ENCODE results near the gene CRIP1.

CRIP1 gene

DNA sequence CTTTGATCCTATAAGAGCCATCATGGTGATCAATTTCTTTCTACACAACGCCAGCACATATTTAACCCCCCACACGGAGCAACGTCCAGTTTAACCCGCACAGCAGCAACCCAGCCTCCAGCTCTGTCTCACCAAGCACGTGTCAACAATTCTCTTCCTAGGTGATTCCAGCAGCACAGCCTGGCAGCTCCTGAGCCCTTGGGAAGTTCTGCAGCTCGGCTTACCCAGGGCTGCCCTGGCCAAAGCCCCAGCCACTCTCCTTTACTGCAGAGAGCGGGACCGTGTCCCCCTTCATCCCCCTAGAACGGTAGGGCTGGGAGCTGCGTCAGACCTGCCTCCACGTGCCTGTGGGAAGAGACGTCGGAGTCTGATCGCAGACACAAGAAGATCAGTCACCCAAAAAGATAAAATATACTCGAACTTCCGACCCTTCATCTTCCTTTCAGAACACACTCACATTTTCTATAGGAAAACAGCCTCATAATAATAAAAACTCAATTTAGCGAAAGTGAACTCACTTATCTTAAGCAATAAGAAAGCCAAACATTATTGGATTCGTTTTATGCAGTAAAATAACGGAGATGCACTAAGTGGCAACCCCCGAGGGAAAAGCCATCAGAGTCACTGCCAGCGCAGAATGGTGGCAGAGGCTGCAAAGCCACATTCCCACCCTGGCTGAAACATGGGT is 47.3 kb downstream of the CRIP1 start:
- Histone ChIP-seq H3K9me2 (replicated peaks; ENCODE audit: low read depth, low read length) (no peaks in the 10 kb centered on the region), H3K4me2 (ENCODE audit: low read depth, low read length, poor library complexity, severe bottlenecking) (no peak overlapping the region), H3K9me3 (ENCODE audit: insufficient read depth, low read depth, low read length) (no peaks in the 10 kb centered on the region), H3K27me3 (ENCODE audit: insufficient read depth, low read length, poor library complexity, severe bottlenecking) (no peaks in the 10 kb centered on the region), H3K36me3 (ENCODE audit: insufficient read depth, low read length) (no peaks in the 10 kb centered on the region), H3K4me3 (ENCODE audit: low read length, poor library complexity, severe bottlenecking) (no peak overlapping the region), H3F3A (ENCODE audit: low read depth) (no peaks in the 10 kb centered on the region), H2AFZ (ENCODE audit: low read length) (no peak overlapping the region), H4K20me1 (ENCODE audit: insufficient read depth, low read length, poor library complexity, severe bottlenecking) (no peaks in the 10 kb centered on the region), H3K79me2 (ENCODE audit: insufficient read depth, low read length) (no peaks in the 10 kb centered on the region), H3K4me1 (ENCODE audit: insufficient read depth, low read length, poor library complexity, severe bottlenecking) (peaks cover 3% of the 10 kb centered on the region), H3K9ac (ENCODE audit: low read depth, low read length, poor library complexity, severe bottlenecking) (no peak overlapping the region)
- TF ChIP-seq, protein P1, sequence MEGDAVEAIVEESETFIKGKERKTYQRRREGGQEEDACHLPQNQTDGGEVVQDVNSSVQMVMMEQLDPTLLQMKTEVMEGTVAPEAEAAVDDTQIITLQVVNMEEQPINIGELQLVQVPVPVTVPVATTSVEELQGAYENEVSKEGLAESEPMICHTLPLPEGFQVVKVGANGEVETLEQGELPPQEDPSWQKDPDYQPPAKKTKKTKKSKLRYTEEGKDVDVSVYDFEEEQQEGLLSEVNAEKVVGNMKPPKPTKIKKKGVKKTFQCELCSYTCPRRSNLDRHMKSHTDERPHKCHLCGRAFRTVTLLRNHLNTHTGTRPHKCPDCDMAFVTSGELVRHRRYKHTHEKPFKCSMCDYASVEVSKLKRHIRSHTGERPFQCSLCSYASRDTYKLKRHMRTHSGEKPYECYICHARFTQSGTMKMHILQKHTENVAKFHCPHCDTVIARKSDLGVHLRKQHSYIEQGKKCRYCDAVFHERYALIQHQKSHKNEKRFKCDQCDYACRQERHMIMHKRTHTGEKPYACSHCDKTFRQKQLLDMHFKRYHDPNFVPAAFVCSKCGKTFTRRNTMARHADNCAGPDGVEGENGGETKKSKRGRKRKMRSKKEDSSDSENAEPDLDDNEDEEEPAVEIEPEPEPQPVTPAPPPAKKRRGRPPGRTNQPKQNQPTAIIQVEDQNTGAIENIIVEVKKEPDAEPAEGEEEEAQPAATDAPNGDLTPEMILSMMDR (conservative IDR thresholded peaks at IDR 0.05; ENCODE audit: low read length) = no peak
- TF ChIP-seq EZH2phosphoT487 (IDR thresholded peaks at IDR 0.05; ENCODE audit: borderline replicate concordance) = no peak

DNA sequence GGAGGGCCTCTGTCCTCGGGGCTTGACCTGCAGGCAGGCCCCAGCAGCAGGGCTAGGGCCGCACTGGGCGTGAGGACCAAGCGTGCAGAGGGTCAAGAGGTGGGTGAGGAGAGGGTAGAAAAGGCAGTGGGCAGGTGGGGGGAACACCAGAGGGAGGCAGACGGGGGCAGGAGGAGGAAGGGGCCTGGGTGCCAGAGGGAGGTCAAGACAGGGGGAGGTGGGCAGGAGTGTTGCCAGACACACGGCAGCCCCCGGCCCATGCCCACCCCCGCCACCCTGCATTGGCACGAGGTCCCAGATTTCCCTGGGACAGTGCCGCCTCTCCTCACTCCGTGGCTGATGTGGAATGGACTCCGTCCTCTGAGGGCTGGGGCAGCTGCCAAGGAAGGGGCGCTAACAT is 47.9 kb downstream of the CRIP1 start:
- H3K79me2 ChIP-seq (ENCODE audit: insufficient read depth, low read length) = no peaks in the 10 kb centered on the region
- H3F3A ChIP-seq (ENCODE audit: low read depth) = no peaks in the 10 kb centered on the region

DNA sequence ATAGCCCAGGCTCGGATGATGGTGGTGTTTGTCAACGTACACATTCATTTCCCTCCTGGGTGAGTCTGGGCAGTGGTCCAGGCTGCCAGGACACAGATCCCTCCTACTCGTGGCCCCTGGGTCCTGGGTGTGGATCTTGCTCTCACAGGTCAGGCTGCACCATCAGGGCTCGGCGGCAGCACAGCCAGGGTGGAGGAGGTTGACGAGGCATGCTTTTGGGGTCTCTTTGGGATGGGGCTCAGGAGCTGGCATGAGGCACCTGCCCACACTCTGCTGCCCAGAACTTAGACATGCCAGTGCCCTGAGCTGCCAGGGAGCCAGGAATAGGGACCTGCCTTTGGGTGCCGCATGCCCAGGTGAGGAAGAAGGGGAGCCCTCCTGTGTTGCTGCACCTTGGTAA is 49.4 kb downstream of the CRIP1 start:
- Histone ChIP-seq H4K20me1 (ENCODE audit: insufficient read depth, low read length, poor library complexity, severe bottlenecking) (no peaks in the 10 kb centered on the region), H3K79me2 (ENCODE audit: insufficient read depth, low read length) (no peaks in the 10 kb centered on the region), H3K9me3 (ENCODE audit: insufficient read depth, low read depth, low read length) (no peaks in the 10 kb centered on the region), H3K4me2 (ENCODE audit: low read depth, low read length, poor library complexity, severe bottlenecking) (no peak overlapping the region), H2AFZ (ENCODE audit: low read length) (no peak overlapping the region), H3K9me2 (replicated peaks; ENCODE audit: low read depth, low read length) (no peaks in the 10 kb centered on the region), H3K27me3 (ENCODE audit: insufficient read depth, low read length, poor library complexity, severe bottlenecking) (no peaks in the 10 kb centered on the region), H3K4me3 (ENCODE audit: low read length, poor library complexity, severe bottlenecking) (no peak overlapping the region), H3K9ac (ENCODE audit: low read depth, low read length, poor library complexity, severe bottlenecking) (no peak overlapping the region), H3K4me1 (ENCODE audit: insufficient read depth, low read length, poor library complexity, severe bottlenecking) (peaks cover 3% of the 10 kb centered on the region), H3F3A (ENCODE audit: low read depth) (no peaks in the 10 kb centered on the region), H3K36me3 (ENCODE audit: insufficient read depth, low read length) (no peaks in the 10 kb centered on the region)
- no peak for TF ChIP-seq EZH2phosphoT487 (IDR thresholded peaks at IDR 0.05; ENCODE audit: borderline replicate concordance)
- TF ChIP-seq, protein P1 (conservative IDR thresholded peaks at IDR 0.05; ENCODE audit: low read length) = no peak

More for the DNA sequence above, 47.9 kb downstream of the CRIP1 start:
- H2AFZ ChIP-seq (ENCODE audit: low read length) = no peak overlapping the region
- no peaks in the 10 kb centered on the region for H3K36me3 ChIP-seq (ENCODE audit: insufficient read depth, low read length)
- no peak for TF ChIP-seq EZH2phosphoT487 (IDR thresholded peaks at IDR 0.05; ENCODE audit: borderline replicate concordance)
- TF ChIP-seq, protein P1 (conservative IDR thresholded peaks at IDR 0.05; ENCODE audit: low read length) = no peak
- H4K20me1 ChIP-seq (ENCODE audit: insufficient read depth, low read length, poor library complexity, severe bottlenecking) = no peaks in the 10 kb centered on the region
- H3K9ac ChIP-seq (ENCODE audit: low read depth, low read length, poor library complexity, severe bottlenecking) = no peak overlapping the region
- no peaks in the 10 kb centered on the region for H3K9me3 ChIP-seq (ENCODE audit: insufficient read depth, low read depth, low read length)
- H3K9me2 ChIP-seq (replicated peaks; ENCODE audit: low read depth, low read length) = no peaks in the 10 kb centered on the region
- H3K27me3 ChIP-seq (ENCODE audit: insufficient read depth, low read length, poor library complexity, severe bottlenecking) = no peaks in the 10 kb centered on the region
- H3K4me3 ChIP-seq (ENCODE audit: low read length, poor library complexity, severe bottlenecking) = no peak overlapping the region
- peaks cover 3% of the 10 kb centered on the region for H3K4me1 ChIP-seq (ENCODE audit: insufficient read depth, low read length, poor library complexity, severe bottlenecking)
- H3K4me2 ChIP-seq (ENCODE audit: low read depth, low read length, poor library complexity, severe bottlenecking) = no peak overlapping the region
